Endothelial cell of umbilical vein (primary cell): Measurements from ENCODE around the gene SERPINB10. TPM values are rescaled to one million over a fixed set of nuclear protein-coding genes. Genes with fewer than 3 reads are reported as not detected.

Source experiments
- BruUV-seq: library from RNA; stranded (reverse); fragments of 400-500 nt; replicated peaks from 2 replicates; lab custom pipeline; 2021; lab: Mats Ljungman, UMichigan
- CTCF ChIA-PET: fragments of 300-600, 350-600 bp; sonication (Branson Sonifier 250); formaldehyde crosslinking; loops from one replicate; lab custom pipeline; 2021; ENCODE audit warnings: antibody characterized with exemption, inconsistent platforms; lab: Charles Lee
- POLR2A ChIA-PET: fragments of 300-600, 350-600 bp; sonication (Branson Sonifier 250); formaldehyde crosslinking; loops from one replicate; lab custom pipeline; 2021; ENCODE audit warnings: antibody characterized with exemption, inconsistent platforms; lab: Charles Lee
- DNase-seq: peaks from one replicate; pipeline ENCODE4 v3.0.0-alpha.2; 2011; ENCODE audit warnings: low read depth, low spot score
- FAIRE-seq: peaks from 2 replicates; lab custom pipeline; 2011; peaks lifted over from hg19 to GRCh38; lab: Jason Lieb, UNC
- H2AFZ ChIP-seq: 2 replicates; pipeline ENCODE4 v1.6.0; 2012; ENCODE audit warnings: low read depth, low read length, control low read depth, inconsistent platforms
- H3K27ac ChIP-seq: 2 replicates; pipeline ENCODE4 v1.5.1; 2011; ENCODE audit warnings: low read depth, mild to moderate bottlenecking, control low read depth, low read length, moderate library complexity; ENCODE audit not compliant: insufficient read depth
- H3K27me3 ChIP-seq, 2 experiments: 2 replicates each; pipeline versions ENCODE4 v1.6.0 to v1.6.1; 2011; ENCODE audit warnings: low read length in 2 of 2, mixed read lengths in 1 of 2; ENCODE audit not compliant: control insufficient read depth in 2 of 2, insufficient read depth in 2 of 2
- H3K36me3 ChIP-seq, 2 experiments: 2 replicates in 1 of 2; 3 replicates in 1 of 2; pipeline ENCODE4 v1.5.1; 2011; ENCODE audit warnings: low read length in 2 of 2, mild to moderate bottlenecking in 1 of 2, moderate library complexity in 1 of 2; ENCODE audit not compliant: control insufficient read depth in 2 of 2, insufficient read depth in 2 of 2; ENCODE audit errors: extremely low read depth in 1 of 2
- H3K4me1 ChIP-seq: 3 replicates; pipeline ENCODE4 v1.5.1; 2011; ENCODE audit warnings: mild to moderate bottlenecking, low read length; ENCODE audit not compliant: control insufficient read depth, insufficient read depth; ENCODE audit errors: extremely low read depth
- H3K4me2 ChIP-seq: 2 replicates; pipeline ENCODE4 v1.6.1; 2011; ENCODE audit warnings: low read length, control low read depth, mixed read lengths; ENCODE audit not compliant: insufficient read depth
- H3K4me3 ChIP-seq, 3 experiments: fragments of 200-600 bp in 1 of 3; sonication (generic), shearing (Covaris generic) in 1 of 3; replicated peaks in 1 of 3; 2 replicates each; pipeline ENCODE4 v1.5.1; 2011 to 2016; ENCODE audit warnings: control low read depth in 3 of 3, low read length in 3 of 3, mild to moderate bottlenecking in 2 of 3, inconsistent platforms in 1 of 3, low read depth in 1 of 3, moderate library complexity in 1 of 3; ENCODE audit not compliant: insufficient read depth in 1 of 3
- H3K79me2 ChIP-seq: 2 replicates; pipeline ENCODE4 v1.6.0; 2012; ENCODE audit warnings: low read length, inconsistent platforms; ENCODE audit not compliant: control insufficient read depth, insufficient read depth
- H3K9ac ChIP-seq: replicated peaks from 2 replicates; pipeline ENCODE3; 2011; ENCODE audit warnings: low read length, control low read depth; ENCODE audit not compliant: insufficient read depth; ENCODE audit errors: extremely low read depth
- H3K9me1 ChIP-seq: replicated peaks from 3 replicates; pipeline ENCODE4 v1.6.0; 2011; ENCODE audit warnings: mild to moderate bottlenecking, low read length; ENCODE audit not compliant: control insufficient read depth, insufficient read depth; ENCODE audit errors: extremely low read depth
- H3K9me3 ChIP-seq: replicated peaks from 2 replicates; pipeline ENCODE4 v1.5.1; 2012; ENCODE audit warnings: low read length, inconsistent platforms; ENCODE audit not compliant: control insufficient read depth, insufficient read depth
- H4K20me1 ChIP-seq: replicated peaks from 2 replicates; pipeline ENCODE3; 2011; ENCODE audit warnings: mild to moderate bottlenecking, low read length; ENCODE audit not compliant: control insufficient read depth, insufficient read depth; ENCODE audit errors: extremely low read depth
- CTCF ChIP-seq, 2 donors: IDR thresholded peaks; 1 replicate in 1 of 2; 2 replicates in 1 of 2; pipeline ENCODE4 v1.5.1; 2011; ENCODE audit warnings: low read length in 2 of 2, mild to moderate bottlenecking in 2 of 2, moderate library complexity in 2 of 2, control low read depth in 1 of 2, inconsistent platforms in 1 of 2, low read depth in 1 of 2; ENCODE audit not compliant: insufficient read depth in 1 of 2; ENCODE audit errors: extremely low read depth in 1 of 2
- GATA2 ChIP-seq: IDR thresholded peaks from 2 replicates; pipeline ENCODE4 v1.7.0; 2011; ENCODE audit warnings: low read depth, mild to moderate bottlenecking, moderate library complexity, mixed read lengths, low read length; ENCODE audit not compliant: insufficient read length, insufficient read depth
- MAX ChIP-seq: IDR thresholded peaks from 2 replicates; pipeline ENCODE4 v1.6.1; 2011; ENCODE audit not compliant: insufficient read depth, insufficient read length
- MYC ChIP-seq: IDR thresholded peaks from one replicate; pipeline ENCODE4 v1.6.1; 2011; ENCODE audit warnings: mild to moderate bottlenecking, low read depth, low read length
- POLR2A ChIP-seq: IDR thresholded peaks from 2 replicates; pipeline ENCODE4 v1.6.1; 2012; ENCODE audit warnings: low read depth, mild to moderate bottlenecking, control low read depth, low read length
- dilution Hi-C: fragments of 300-500 bp; cut with MboI; formaldehyde crosslinking; loops from one replicate; pipeline ENCODE4 v1.15.0; 2019; ENCODE audit warnings: low sequenced_read_pairs; ENCODE audit not compliant: extremely low pct_ligation_motif_present
- intact Hi-C: fragments of 100-400 bp; cut with micrococcal nuclease; formaldehyde crosslinking; loops from one replicate; pipeline ENCODE4 v1.10.0; 2022
- polyA plus RNA-seq, 4 experiments: library from polyadenylated mRNA; depleted of rRNA in 3 of 4; stranded (reverse) in 3 of 4; unstranded in 1 of 4; fragments of >200 nt; gene quantifications; 2 replicates each; pipeline versions ENCODE4 v1.2.1 to v1.2.3, GENCODE V29; 2011 to 2012; ENCODE audit warnings: missing spikeins in 1 of 4
- total RNA-seq: library from RNA; stranded (reverse); gene quantifications from 2 replicates; pipeline ENCODE4 v1.2.3, GENCODE V29; 2021

The SERPINB10 gene
- total and polyA plus RNA-seq, 2 donors (not counting 3 experiments of a cell fraction or from before 2014, with no cell fraction given): not detected

- Histone ChIP-seq H3K9me3 (no peaks in the 10 kb centered on the region), H3K4me3 (no peak overlapping the region), H3K9ac (no peak overlapping the region), H2AFZ (no peak overlapping the region), H3K9me1 (no peaks in the 10 kb centered on the region), H3K4me1 (peaks cover 38% of the 10 kb centered on the region), H3K79me2 (no peaks in the 10 kb centered on the region), H3K36me3 (no peaks in the 10 kb centered on the region), H3K27ac (no peak overlapping the region), H3K27me3 (no peaks in the 10 kb centered on the region), H3K4me2 (no peak overlapping the region), H4K20me1 (no peaks in the 10 kb centered on the region)
- dilution Hi-C loops (no loop called here), intact Hi-C loops (no loop called here)
- FAIRE-seq (no peak), DNase-seq (no peak)
- no peak for TF ChIP-seq MAX
- no TSS peak for BruUV-seq
- POLR2A ChIA-PET: no interaction called here
- CTCF ChIA-PET: interaction anchor here (0.6 kb wide), 1 partner anchor 115 kb away, joined by 3 read pairs; no protein-coding TSS in a partner anchor
Measured at GRCh38 chr18:63878343-63878742, 29.4 kb upstream of the SERPINB10 start.

- H3K4me2 ChIP-seq: no peak overlapping the region
- intact Hi-C loops (no loop called here), dilution Hi-C loops (no loop called here)
- H3K9me3 ChIP-seq: no peaks in the 10 kb centered on the region
- FAIRE-seq (no peak), DNase-seq (no peak)
- no peaks in the 10 kb centered on the region for H4K20me1 ChIP-seq
- no peaks in the 10 kb centered on the region for H3K27me3 ChIP-seq
- H3K79me2 ChIP-seq: no peaks in the 10 kb centered on the region
- peaks cover 42% of the 10 kb centered on the region for H3K4me1 ChIP-seq
- TF ChIP-seq CTCF (IDR thresholded peaks at IDR 0.05; ENCODE audit: extremely low read depth in 1 of 2, insufficient read depth in 1 of 2, low read depth in 1 of 2, low read length in 2 of 2) (no peak), GATA2 (peak; percentile 9), MYC (no peak), POLR2A (no peak)
- H3K4me3 ChIP-seq: no peak overlapping the region
- no TSS peak for BruUV-seq
- H2AFZ ChIP-seq: peak overlapping the region; percentile 35
- no peaks in the 10 kb centered on the region for H3K36me3 ChIP-seq
- no peak overlapping the region for H3K9ac ChIP-seq
- POLR2A ChIA-PET: no interaction called here
- CTCF ChIA-PET: no interaction called here
- H3K27ac ChIP-seq: no peak overlapping the region
- H3K9me1 ChIP-seq: no peaks in the 10 kb centered on the region
Measured at GRCh38 chr18:63878925-63879324, 28.8 kb upstream of the SERPINB10 start.
